Measurements from ENCODE around the gene MRPS35. TPM values are rescaled to one million over a fixed set of nuclear protein-coding genes. Genes with fewer than 3 reads are reported as not detected.
A peak's percentile ranks its signal among the peaks of the same experiment; 100 is the strongest.

MRPS35 gene
- total RNA-seq, 2 experiments from 2014 or later = 33.9 to 45.5 TPM

DNA sequence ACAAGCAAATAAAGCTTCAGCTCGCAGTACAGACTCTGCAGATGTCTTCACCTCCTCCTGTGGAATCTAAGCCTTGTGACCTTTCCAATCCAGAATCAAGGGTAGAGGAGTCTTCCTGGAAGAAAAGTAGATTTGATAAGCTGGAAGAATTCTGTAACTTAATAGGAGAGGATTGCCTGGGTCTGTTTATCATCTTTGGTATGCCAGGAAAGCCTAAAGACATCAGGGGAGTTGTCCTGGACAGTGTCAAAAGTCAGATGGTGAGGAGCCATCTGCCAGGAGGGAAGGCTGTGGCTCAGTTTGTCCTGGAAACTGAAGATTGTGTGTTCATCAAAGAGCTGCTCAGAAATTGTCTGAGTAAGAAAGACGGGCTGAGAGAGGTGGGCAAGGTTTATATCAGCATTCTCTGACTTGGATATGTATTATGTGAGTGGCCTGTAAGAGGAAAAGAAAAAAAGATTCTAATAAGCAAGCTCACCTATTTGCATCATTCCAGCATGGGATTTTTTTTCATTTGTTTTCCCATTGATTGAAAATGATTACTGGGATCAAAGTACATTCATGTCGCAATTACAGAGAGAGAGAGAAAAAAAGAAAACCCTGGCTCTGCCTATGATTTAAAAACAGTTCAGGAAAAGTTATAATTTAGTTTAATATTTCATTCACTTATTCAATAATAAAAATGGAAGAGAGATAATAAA lies 13.6 kb upstream of the MRPS35 start:
- POLR2A ChIA-PET = interaction anchor here (0.7 to 0.8 kb wide), 2 partner anchors 261 to 721 kb away, joined by 3 read pairs; no protein-coding TSS in a partner anchor
- TF ChIP-seq, protein P1, sequence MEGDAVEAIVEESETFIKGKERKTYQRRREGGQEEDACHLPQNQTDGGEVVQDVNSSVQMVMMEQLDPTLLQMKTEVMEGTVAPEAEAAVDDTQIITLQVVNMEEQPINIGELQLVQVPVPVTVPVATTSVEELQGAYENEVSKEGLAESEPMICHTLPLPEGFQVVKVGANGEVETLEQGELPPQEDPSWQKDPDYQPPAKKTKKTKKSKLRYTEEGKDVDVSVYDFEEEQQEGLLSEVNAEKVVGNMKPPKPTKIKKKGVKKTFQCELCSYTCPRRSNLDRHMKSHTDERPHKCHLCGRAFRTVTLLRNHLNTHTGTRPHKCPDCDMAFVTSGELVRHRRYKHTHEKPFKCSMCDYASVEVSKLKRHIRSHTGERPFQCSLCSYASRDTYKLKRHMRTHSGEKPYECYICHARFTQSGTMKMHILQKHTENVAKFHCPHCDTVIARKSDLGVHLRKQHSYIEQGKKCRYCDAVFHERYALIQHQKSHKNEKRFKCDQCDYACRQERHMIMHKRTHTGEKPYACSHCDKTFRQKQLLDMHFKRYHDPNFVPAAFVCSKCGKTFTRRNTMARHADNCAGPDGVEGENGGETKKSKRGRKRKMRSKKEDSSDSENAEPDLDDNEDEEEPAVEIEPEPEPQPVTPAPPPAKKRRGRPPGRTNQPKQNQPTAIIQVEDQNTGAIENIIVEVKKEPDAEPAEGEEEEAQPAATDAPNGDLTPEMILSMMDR (conservative IDR thresholded peaks at IDR 0.05; ENCODE audit: low read length) = no peak
- no peak for TF ChIP-seq EZH2phosphoT487 (IDR thresholded peaks at IDR 0.05; ENCODE audit: borderline replicate concordance, low read depth, low read length)
- no peak overlapping the region for H3K4me3 ChIP-seq (ENCODE audit: low read depth, low read length, poor library complexity, severe bottlenecking)
- no peak overlapping the region for H2AFZ ChIP-seq (ENCODE audit: low read length)
- no peaks in the 10 kb centered on the region for H4K20me1 ChIP-seq (ENCODE audit: insufficient read depth, low read length)
- no TSS peak for BruUV-seq (replicated peaks)
- DNase-seq (ENCODE audit: low spot score) = no peak
- H3K79me2 ChIP-seq (ENCODE audit: insufficient read depth, low read depth, low read length) = no peaks in the 10 kb centered on the region
- H3K4me2 ChIP-seq (ENCODE audit: low read length) = no peak overlapping the region
- CTCF ChIA-PET (ENCODE audit: unreplicated experiment) = no interaction called here
- no peaks in the 10 kb centered on the region for H3K4me1 ChIP-seq (ENCODE audit: insufficient read depth, low read length, poor library complexity, severe bottlenecking)
- H3K9me2 ChIP-seq (ENCODE audit: insufficient read depth, low read length) = no peaks in the 10 kb centered on the region
- H3K27ac ChIP-seq (ENCODE audit: low read depth, low read length, poor library complexity, severe bottlenecking) = no peak overlapping the region
- H3K9me3 ChIP-seq (ENCODE audit: low read length) = no peaks in the 10 kb centered on the region
- intact Hi-C loops (cut with micrococcal nuclease; ENCODE audit: unreplicated experiment) = no loop called here
- H3K36me3 ChIP-seq (ENCODE audit: insufficient read depth, low read length) = no peaks in the 10 kb centered on the region

DNA sequence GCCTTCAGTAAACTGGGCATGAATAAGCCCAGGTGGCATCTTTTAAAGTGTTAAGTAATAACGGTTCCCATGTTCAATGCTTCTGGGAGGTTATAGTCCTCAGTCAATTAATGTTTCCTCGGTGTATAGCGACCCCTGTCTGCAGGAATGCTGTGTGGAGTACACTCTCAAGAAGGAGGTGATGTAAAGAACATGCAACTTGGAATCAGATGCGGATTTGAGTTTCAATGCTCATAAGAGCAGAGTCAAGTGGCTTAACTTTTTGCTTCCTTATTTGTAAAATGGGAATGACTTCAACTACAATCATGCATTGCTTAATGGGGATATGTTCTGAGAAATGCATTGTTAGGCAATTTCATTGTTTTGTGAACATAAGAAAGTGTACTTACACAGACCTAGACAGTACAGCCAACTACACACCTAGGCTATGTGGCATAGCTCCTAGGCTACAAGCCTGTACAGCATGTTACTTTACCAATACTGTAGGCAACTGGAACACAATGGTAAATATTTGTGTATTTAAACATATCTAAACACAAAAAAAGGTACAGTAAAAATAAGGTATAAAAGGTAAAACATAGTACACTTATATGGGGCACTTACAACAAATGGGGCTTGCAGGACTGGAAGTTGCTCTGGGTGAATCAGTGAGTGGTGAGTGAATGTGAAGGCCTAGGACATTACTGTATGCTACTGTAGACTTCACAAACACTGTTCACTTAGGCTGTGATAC lies 6.7 kb upstream of the MRPS35 start:
- Histone ChIP-seq H3K9me2 (ENCODE audit: insufficient read depth, low read length) (no peaks in the 10 kb centered on the region), H3K9me3 (ENCODE audit: low read length) (no peaks in the 10 kb centered on the region), H3K79me2 (ENCODE audit: insufficient read depth, low read depth, low read length) (no peaks in the 10 kb centered on the region), H4K20me1 (ENCODE audit: insufficient read depth, low read length) (no peaks in the 10 kb centered on the region), H3K4me3 (ENCODE audit: low read depth, low read length, poor library complexity, severe bottlenecking) (no peak overlapping the region), H3K27ac (ENCODE audit: low read depth, low read length, poor library complexity, severe bottlenecking) (no peak overlapping the region), H2AFZ (ENCODE audit: low read length) (peak overlapping the region; percentile 14; the same call in 1 of the 2 replicates), H3K4me1 (ENCODE audit: insufficient read depth, low read length, poor library complexity, severe bottlenecking) (no peaks in the 10 kb centered on the region), H3K36me3 (ENCODE audit: insufficient read depth, low read length) (no peaks in the 10 kb centered on the region), H3K4me2 (ENCODE audit: low read length) (no peak overlapping the region)
- DNase-seq (ENCODE audit: low spot score) = peak; percentile 77
- intact Hi-C loops (cut with micrococcal nuclease; ENCODE audit: unreplicated experiment) = loop anchor here (1.0 to 5.0 kb wide), 4 partner anchors 52 to 682 kb away; partner anchors contain the start of genes MED21 and PPFIBP1
- ChIA-PET POLR2A (interaction anchor here (0.7 to 1.1 kb wide), 2 partner anchors 270 to 507 kb away, joined by 3 to 5 read pairs; no protein-coding TSS in a partner anchor), CTCF (ENCODE audit: unreplicated experiment) (no interaction called here)
- no TSS peak for BruUV-seq (replicated peaks)
- TF ChIP-seq, protein P1 (conservative IDR thresholded peaks at IDR 0.05; ENCODE audit: low read length) = peak; percentile 98
- no peak for TF ChIP-seq EZH2phosphoT487 (IDR thresholded peaks at IDR 0.05; ENCODE audit: borderline replicate concordance, low read depth, low read length)

Measured in OCI-LY7 (cell line).